Right atrium auricular region (tissue), 2 donors: ENCODE data around the gene CMKLR1. TPM values are rescaled to one million over a fixed set of nuclear protein-coding genes. Genes with fewer than 3 reads are reported as not detected.

Experiments
- DNase-seq: peaks from one replicate; pipeline ENCODE4 v3.0.0-alpha.2; 2019; ENCODE audit warnings: low spot score
- H3K27ac ChIP-seq, 2 donors: fragments of 200-600 bp; sonication (generic); 1 replicate in 1 of 2; 2 replicates in 1 of 2; pipeline ENCODE4 v1.5.1; 2016 to 2019
- H3K27me3 ChIP-seq, 2 donors: fragments of 200-600 bp; sonication (generic); one replicate each; pipeline versions ENCODE4 v1.5.1 to v1.6.0; 2017 to 2019
- H3K36me3 ChIP-seq: fragments of 200-600 bp; sonication (generic); one replicate; pipeline ENCODE4 v1.5.1; 2016
- H3K4me1 ChIP-seq, 2 donors: fragments of 200-600 bp; sonication (generic); one replicate each; pipeline versions ENCODE4 v1.5.1 to v1.6.0; 2017 to 2019
- H3K4me3 ChIP-seq, 2 donors: fragments of 200-600 bp; sonication (generic); 1 replicate in 1 of 2; 2 replicates in 1 of 2; pipeline ENCODE4 v1.5.1; 2017 to 2019; ENCODE audit warnings: mild to moderate bottlenecking in 1 of 2, moderate library complexity in 1 of 2
- H3K9me3 ChIP-seq, 2 donors: fragments of 200-600 bp; sonication (generic); one replicate each; pipeline ENCODE4 v1.5.1; 2019
- CTCF ChIP-seq, 2 donors: fragments of 200-600 bp; sonication (generic); IDR thresholded peaks; one replicate each; pipeline ENCODE4 v1.5.1; 2019; ENCODE audit warnings: antibody characterized with exemption in 2 of 2
- total RNA-seq, 2 donors: library from RNA; depleted of rRNA; stranded (reverse); fragments of >200 nt; gene quantifications; one replicate each; pipeline ENCODE4 v1.1.0, GENCODE V29; 2016

The CMKLR1 gene
- total RNA-seq, 2 donors from 2014 or later: 6.2 to 11.0 TPM

- Histone ChIP-seq H3K4me3 (no peak overlapping the region), H3K4me1 (no peaks in the 10 kb centered on the region), H3K27me3 (no peaks in the 10 kb centered on the region), H3K27ac (no peak overlapping the region), H3K9me3 (peaks cover 0 to 1% of the 10 kb centered on the region in 2 donors), H3K36me3 (no peaks in the 10 kb centered on the region)
- no peak for DNase-seq
- TF ChIP-seq CTCF (IDR thresholded peaks at IDR 0.05): no peak
Measured at GRCh38 chr12:108269224-108269623, 69.9 kb downstream of the CMKLR1 start.

GRCh38 chr12:108268397-108268796 lies 70.7 kb downstream of the CMKLR1 start:
- H3K4me1 ChIP-seq: no peaks in the 10 kb centered on the region
- H3K27ac ChIP-seq: no peak overlapping the region
- no peak for TF ChIP-seq CTCF (IDR thresholded peaks at IDR 0.05)
- no peaks in the 10 kb centered on the region for H3K27me3 ChIP-seq
- DNase-seq: no peak
- no peaks in the 10 kb centered on the region for H3K36me3 ChIP-seq
- no peak overlapping the region for H3K4me3 ChIP-seq
- no peaks in the 10 kb centered on the region for H3K9me3 ChIP-seq

- no peak overlapping the region for H3K27ac ChIP-seq
- H3K36me3 ChIP-seq: no peaks in the 10 kb centered on the region
- DNase-seq: no peak
- H3K4me3 ChIP-seq: no peak overlapping the region
- H3K27me3 ChIP-seq: no peaks in the 10 kb centered on the region
- no peaks in the 10 kb centered on the region for H3K4me1 ChIP-seq
- no peaks in the 10 kb centered on the region for H3K9me3 ChIP-seq
- TF ChIP-seq CTCF (IDR thresholded peaks at IDR 0.05): no peak
Measured at GRCh38 chr12:108267450-108267849, 71.7 kb downstream of the CMKLR1 start.

- peaks cover 0 to 7% of the 10 kb centered on the region in 2 donors for H3K9me3 ChIP-seq
- H3K4me1 ChIP-seq: no peaks in the 10 kb centered on the region
- no peak for TF ChIP-seq CTCF (IDR thresholded peaks at IDR 0.05)
- no peaks in the 10 kb centered on the region for H3K27me3 ChIP-seq
- no peak overlapping the region for H3K4me3 ChIP-seq
- H3K27ac ChIP-seq: no peak overlapping the region
- no peak for DNase-seq
- H3K36me3 ChIP-seq: no peaks in the 10 kb centered on the region
Measured at GRCh38 chr12:108266131-108266530, 73.0 kb downstream of the CMKLR1 start.

- H3K27ac ChIP-seq: no peak overlapping the region
- H3K27me3 ChIP-seq: no peaks in the 10 kb centered on the region
- DNase-seq: no peak
- no peaks in the 10 kb centered on the region for H3K4me1 ChIP-seq
- TF ChIP-seq CTCF (IDR thresholded peaks at IDR 0.05): no peak
- no peak overlapping the region for H3K4me3 ChIP-seq
- H3K36me3 ChIP-seq: no peaks in the 10 kb centered on the region
- peaks cover under 1 to 14% of the 10 kb centered on the region in 2 donors for H3K9me3 ChIP-seq
Measured at GRCh38 chr12:108265505-108265904, 73.6 kb downstream of the CMKLR1 start.

- peaks cover 4 to 29% of the 10 kb centered on the region in 2 donors for H3K9me3 ChIP-seq
- no peaks in the 10 kb centered on the region for H3K36me3 ChIP-seq
- TF ChIP-seq CTCF (IDR thresholded peaks at IDR 0.05): no peak
- H3K27me3 ChIP-seq: no peaks in the 10 kb centered on the region
- H3K27ac ChIP-seq: no peak overlapping the region
- H3K4me3 ChIP-seq: no peak overlapping the region
- no peak for DNase-seq
- no peaks in the 10 kb centered on the region for H3K4me1 ChIP-seq
Measured at GRCh38 chr12:108260969-108261368, 78.1 kb downstream of the CMKLR1 start.
